CD4-positive, alpha-beta T cell treated with Interleukin-10 for 1 hour (primary cell): ENCODE measurements around the gene MOV10L1.
"Not testable (repeated sequence)": the region's sequence is repeated elsewhere in the genome, so short reads cannot be mapped to it uniquely, and the experiment has no call there.

Source experiments
- DNase-seq: peaks from one replicate; pipeline ENCODE4 v3.0.0-alpha.2; 2020

MOV10L1 gene

DNA sequence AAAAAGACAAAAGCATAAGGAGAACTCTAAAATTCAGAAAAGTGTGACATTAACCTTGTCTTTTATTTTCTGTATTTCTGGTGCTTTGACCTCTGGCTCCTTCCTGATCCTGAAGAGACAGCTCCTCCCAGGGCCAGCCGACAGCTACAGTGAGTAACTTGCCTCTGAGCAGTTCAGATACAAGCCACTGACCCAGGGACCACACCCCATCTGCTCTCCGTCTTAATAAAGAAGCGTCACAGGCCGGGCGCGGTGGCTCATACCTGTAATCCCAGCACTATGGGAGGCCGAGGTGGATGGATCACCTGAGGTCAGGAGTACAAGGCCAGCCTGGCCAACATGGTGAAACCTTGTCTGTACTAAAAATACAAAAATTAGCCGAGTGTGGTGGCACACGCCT is 11.0 kb upstream of the MOV10L1 start:
- DNase-seq = no peak

DNA sequence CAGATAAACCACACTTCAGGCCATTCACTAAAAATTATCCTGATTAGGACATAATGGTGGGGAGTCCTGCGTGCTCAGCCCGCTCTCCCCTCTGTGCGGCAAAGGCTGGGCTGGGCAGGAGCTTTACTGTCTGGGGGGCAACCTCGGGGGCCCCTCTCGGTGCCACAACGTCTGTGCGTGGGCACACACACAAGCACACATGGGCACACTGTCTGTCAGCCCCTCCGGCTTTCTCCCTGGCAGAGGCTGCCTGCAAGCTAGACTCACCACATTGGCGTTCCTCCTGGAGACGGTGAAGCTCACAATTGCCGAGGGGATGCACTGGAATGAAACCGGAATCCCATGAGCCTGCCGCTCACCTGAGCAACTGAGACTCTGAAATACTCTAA is 9.7 kb upstream of the MOV10L1 start:
- DNase-seq = no peak

DNA sequence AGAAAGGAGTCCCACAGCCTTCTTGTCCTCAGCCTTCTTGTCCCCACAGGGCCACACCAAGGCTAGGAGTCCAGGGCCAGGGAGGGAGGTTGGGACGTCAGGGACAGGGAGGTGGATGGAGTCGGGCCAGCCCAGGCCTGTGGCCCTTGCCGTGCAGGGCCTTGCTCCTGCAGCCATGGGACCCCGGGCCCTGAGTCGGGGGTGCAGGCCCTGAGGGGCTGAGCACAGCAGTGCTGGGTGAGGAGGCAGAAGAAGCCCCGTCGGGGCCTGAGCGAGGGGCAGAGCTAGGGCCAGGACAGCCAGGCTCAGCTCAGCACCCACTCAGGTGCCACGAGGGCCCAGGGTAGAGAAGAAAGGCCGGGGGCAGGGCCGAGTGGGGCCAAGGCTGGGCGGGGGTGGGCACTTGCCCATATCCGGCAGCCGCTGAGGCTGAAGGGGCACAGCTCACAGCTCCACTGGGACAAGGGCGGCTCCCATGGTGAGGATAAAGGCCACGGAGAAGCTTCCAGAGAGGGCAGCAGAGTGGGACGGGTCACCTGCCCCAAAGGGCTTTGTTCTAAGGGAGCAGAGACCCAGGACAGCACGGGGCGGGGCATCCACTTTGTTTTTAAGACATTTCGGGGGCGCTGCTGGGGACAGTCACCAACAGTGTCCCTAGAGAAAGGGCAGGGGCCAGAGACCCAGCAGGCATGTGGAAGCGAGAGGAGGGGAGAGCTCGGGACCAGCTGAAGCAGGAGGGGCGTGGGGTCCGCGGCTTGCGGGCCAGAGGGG is 8.2 kb upstream of the MOV10L1 start:
- no peak for DNase-seq

DNA sequence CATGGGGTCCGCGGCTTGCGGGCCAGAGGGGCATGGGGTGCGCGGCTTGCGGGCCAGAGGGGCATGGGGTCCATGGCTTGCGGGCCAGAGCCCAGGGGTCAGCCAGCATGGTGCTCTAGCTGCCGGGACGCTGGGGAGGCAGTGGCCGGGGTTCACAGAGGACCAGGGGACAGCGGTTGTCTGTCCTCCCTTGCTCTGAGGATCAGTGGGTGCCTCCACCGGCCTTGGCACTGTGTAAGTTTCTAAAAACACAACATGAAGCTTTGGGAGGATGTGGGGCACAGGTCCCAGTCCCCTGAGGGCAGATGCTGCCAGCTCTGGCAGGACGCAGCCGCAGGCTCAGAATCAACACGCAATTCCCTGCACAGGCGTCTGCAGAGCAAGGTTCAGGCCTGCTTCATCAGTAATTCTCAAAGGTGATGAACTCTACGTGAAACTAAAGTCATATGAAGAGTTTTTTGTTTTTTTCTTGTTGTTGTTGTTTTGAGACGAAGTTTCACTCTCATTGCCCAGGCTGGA is 7.5 kb upstream of the MOV10L1 start:
- DNase-seq = no peak

DNA sequence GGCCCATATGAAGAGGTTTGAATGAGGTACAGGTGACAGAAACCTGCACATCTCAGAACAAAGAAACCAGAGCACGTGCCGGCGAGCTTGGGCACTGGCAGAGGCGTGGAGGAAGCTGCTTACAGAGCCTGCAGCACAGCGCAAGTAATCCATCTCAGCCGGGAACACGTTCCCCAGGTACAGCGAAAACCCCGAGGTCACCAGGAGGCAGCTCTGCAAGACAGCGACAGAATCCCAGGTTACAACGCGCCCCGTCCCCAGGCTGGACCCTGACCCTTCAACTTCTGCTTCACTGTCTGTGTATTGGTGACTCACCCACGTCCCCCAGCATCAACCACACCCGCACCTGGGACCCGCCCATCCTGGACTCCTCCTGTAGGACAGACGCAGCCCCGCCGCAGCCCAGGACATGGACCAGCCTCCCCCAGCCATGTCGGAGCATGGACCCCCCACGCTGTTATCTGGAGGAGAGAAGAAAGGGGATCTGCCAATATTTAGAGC is 6.8 kb upstream of the MOV10L1 start:
- DNase-seq = no peak

DNA sequence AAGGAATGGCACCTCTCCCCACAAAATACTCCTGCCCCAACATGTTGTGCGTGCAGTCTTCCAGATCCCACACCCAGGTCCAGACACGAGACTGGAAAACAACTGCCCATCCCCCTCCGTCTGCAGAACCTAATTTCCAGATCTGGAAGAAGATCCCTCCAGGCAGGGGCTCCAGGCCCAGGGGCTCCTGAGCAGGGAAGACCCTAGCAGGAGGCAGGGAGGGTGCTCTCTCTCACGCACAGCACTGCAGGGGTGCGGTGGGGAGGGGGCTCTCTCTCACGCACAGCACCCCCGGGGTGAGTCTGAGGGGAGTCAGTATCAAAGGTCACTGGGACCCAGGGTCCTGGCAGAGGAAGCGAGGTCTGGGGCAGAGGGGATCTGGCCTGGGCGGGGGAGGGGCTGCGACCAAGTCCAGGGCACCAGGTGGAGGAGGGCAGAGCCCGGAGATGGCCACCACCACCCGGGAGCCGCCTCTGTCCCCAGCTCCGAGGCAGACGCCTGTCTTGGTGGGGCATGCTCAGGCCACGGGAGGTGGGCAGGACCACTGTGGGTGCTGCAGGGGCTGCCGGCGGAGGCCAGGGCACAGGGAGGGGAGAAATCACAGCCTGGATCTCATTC is 6.2 kb upstream of the MOV10L1 start:
- no peak for DNase-seq

DNA sequence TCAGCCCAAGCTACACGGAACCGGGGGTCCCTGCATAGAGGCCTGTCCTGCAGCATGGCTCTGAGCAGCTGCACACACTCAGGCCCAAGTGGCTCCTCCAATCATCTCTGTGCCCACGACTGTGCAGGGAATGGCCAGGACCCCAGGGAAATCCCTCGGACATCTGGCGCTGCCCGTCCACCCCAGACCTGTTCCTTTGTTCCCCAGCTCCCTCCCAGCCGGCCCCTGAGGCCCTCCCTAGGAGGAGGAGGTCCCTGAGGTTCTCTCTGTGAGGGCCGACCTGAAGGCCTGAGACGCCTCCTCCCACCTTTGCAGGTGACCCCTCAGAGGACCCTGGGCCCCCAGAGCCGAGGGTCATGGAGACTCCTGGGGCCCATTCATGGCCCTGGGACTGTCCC is 5.7 kb upstream of the MOV10L1 start:
- no peak for DNase-seq

DNA sequence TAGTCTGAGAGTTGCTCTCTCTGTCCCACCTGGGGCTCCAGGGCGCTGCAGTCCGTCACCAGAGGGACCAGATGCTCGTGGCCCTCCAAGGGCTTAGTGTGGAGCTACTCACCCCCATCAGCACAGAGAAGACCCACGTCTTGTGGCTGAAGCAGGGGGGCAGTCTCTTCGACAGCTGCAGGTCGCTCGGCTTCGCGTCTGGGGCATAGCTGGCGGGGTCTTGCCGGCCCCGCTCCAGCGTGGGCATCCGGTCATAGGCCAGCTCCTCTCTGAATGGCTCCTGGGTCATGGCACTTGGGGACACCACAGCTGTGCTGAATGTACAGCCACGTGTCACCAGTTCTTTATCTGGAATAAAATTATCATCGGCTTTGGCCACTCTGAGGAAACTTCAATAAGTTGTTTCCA is 5.2 kb upstream of the MOV10L1 start:
- no peak for DNase-seq

DNA sequence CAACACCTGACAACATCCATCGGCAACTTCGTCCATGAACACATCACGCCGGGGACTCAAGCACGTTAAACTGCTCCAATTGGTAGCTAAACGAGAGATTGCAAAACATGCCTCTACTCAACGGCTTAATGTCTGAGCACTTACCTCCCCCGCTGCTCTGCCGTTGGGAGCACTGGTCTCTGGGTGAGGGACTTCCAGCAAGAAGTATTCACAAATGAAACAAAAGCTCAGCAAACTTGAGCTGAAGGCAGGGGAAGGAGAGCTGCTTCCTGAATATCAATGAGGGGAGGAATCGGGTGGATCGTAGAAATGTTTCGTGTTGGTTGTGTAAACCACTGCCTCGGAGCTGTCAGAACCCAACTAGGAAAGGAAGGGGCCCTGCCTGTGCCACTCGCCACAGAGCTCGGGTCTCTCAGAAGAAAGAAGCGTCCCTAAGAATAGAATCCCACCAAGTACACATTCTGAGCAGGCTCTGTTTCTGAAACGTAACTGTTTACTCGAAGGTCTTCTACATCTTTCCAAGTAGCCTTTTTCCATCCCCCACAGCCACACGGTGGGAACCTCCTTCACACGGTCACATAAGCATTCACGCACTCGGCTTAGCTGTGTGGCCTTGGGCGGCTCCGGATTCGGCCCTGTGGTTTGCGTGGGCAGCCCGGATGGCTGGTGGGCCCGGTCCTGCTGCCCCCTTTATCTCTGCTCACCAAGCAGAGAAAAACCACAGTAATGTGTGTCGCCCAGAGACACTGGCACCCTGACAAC is 4.4 kb upstream of the MOV10L1 start, which contains the start of gene MLC1:
MLC1 (minus strand) TSS at position 216 of the 762 bp plus-strand sequence. CDS start 524 bp downstream, outside the sequence.
- DNase-seq = peak; percentile 13

DNA sequence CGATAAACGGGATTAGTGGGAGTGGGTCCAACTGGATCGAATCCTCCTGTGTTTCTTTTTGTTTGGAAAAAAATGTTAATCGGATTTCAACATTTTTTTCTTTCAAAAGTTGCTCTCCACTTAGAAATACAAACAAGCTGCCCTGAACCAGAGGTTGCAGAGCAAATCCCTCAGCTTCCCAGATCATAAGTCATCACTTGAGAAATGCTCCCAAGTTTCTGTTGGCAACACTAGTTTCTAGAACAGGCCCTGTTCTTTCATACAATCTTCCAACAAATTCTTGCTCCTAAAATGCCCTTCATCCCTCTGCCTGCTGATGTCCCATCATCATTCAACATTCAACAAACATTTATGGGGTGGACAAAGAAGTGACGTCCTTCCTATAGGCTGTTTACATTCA is 3.3 kb upstream of the MOV10L1 start:
- no peak for DNase-seq

DNA sequence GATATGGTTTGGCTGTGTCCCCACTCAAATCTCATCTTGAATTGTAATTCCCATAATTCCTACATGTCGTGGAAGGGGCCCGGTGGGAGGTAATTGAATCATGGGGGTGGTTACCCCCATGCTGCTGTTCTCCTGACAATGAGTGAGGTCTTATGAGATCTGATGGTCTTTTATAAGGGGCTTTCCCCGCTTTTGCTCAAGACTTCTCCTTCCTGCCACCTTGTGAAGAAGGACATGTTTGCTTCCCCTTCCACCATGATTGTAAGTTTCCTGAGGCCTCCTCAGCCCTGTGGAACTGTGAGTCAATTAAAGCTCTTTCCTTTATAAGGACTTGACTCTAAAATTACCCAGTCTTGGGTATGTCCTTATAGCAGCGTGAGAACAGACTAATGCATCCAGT is 2.8 kb upstream of the MOV10L1 start:
- DNase-seq = not testable (repeated sequence)

DNA sequence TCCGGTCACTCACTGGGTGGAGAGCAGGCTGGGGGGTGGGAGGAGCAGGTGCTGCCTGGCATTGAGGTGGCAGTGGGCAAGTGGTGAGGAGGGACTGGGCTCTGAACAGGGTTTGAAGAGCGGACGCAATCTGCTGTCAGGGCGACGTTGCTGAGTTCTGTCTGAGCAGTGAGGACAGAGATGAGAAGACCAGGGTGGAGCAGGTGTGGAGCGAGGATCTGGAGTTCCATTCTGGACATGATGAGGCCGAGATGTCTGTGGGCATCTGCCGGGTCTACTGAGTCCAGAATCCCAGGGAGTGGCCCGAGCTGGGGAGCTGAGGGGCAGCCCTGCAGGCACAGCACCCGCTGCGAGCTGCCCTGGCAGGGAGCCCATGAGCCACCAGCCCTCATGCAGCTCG is 2.2 kb upstream of the MOV10L1 start:
- no peak for DNase-seq

DNA sequence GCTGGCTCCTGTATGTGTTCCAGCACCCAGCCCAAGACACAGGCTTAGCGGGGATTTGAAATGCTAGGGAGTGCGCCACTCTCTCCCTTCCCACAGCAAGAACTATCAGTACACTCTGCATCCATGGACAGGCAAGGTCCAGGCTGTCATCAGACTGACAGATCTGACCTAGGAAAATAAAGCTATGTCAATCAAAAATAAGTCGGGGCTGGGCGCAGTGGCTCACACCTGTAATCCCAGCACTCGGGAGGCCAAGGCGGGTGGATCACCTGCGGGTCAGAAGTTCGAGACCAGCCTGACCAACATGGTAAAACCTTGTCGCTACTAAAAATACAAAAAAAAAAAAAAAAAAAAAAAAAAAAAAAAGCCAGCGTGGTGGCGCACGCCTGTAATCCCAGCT is 1.7 kb upstream of the MOV10L1 start:
- DNase-seq = no peak

DNA sequence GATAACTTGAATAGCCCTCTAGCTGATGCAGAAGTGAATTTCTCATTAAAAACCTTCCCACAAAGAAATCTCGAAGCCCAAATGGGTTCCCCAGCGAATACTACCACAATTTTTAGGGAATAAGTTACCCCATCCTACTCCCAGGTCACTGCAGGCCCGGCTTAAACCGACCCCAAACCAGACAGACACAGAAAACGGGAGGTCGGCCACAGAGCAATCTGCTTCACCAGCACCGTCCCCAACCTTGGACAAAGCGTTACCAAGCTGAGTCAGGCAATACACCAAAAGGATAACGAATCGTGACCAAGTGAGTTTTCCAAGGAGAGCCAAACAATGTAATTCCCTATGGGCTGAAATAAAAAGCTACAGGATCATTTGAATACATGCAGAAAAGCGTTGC is 575 bp upstream of the MOV10L1 start:
- DNase-seq = no peak

DNA sequence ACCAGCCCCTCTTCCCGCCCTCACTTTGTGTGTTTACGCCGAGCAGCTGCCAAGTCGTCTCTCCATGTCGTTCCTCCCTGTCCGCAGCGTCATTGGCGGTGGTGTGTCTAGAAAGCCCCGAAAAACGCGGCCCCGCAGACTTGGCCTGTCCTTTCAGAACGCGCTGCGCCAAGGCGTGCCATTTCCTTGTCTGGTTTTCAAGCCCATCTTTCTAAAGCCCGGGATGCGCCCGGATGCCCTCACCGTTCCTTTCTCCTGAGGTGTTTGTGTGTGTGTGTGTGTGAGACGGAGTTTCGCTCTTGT is 557 bp downstream of the MOV10L1 start:
- no peak for DNase-seq

DNA sequence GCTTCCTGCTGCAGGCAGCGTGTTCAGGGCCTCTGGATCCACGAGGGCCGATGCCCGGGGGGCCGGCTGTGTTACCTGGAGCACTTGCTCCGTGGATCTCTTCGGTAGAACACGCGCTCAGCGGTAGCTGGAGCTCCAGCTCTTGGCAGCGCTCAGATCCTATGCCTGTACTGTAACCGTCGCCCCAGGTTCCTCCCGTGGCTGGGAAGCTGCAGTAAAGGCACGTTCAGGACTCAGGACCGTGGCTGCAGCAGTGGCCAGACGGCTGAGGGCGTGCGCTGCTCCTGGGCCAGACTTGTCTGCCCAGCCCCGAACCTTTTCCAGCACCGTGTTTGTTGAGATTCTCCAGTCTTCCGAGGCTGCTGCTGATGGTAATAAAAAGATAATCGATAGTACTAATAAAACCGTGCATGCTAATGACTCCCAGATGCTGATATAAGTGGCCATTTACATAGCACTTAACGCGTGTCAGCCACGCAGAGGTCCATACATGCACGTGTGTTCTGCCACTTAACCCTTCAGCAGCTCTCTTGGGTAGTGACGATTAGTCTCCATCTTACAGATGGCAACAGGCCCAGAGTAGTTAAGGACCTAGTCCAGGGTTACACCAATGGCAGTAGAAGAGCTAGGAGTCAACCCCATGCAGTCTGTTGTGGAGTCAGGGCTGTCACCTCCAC is 1.4 kb downstream of the MOV10L1 start:
- DNase-seq = no peak

DNA sequence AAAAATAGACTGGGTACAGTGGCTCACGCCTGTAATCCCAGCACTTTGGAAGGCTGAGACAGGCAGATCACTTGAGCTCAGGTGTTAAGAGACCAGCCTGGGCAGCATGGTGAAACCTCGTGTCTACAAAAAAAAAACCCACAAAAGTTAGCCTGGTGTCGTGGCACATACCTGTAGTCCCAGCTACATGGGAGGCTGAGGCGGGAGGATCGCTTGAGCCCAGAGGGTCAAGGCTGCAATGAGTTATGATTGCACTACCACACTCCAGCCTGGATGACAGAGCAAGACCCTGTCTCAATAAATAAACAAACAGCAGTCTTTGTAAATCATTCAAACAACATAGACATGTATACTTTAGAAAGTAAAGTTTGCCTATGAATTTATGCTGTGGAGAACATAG is 2.5 kb downstream of the MOV10L1 start:
- no peak for DNase-seq

DNA sequence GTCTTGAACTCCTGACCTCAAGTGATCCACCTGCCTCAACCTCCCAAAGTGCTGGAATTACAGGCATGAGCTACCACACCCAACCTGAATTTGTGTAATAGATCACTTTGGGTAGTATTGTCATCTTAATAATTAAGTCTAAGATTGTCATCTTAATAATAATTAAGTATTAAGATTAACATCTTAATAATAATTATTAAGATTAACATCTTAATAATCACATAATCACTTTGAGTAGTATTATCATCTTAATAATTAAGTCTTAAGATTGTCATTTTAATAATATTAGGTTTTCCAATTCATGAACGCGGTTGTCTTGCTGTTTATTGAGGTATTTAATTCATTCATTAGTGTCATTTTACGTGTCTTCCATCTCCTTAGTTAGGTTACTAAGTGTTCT is 8.2 kb downstream of the MOV10L1 start:
- no peak for DNase-seq

DNA sequence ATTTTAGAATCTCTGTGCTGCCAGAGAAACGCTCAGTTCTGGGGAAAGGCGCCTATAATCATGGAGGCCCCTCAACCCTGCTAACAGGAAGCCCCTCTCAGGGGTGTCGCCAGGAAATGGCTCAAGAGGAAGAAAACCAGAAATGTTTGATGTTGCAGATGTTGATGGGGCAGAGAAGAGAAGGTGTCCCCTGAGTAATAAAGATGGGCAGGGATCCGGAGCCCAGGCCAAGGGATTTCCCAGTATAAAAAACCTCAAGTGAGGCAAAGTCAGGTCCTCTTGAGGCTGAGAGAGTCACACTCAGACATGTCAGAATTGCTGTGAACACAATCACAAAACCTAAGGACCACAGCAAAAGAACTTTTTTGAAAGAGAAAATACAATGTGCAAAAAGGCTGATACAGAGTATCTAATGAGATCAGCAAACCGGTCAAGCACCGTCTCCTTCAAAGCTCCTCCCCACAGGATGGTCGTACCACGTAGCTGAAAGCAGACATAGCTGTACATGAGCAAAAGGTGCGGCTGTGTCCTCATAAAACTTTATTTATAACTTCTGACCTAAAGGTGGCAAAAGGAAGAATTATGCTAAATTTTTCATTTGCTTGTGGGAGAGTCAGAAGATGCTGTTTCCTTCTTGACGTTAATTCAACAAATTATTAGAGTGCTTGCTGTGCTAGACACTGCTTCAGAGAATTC is 12.2 kb downstream of the MOV10L1 start:
- DNase-seq = no peak

DNA sequence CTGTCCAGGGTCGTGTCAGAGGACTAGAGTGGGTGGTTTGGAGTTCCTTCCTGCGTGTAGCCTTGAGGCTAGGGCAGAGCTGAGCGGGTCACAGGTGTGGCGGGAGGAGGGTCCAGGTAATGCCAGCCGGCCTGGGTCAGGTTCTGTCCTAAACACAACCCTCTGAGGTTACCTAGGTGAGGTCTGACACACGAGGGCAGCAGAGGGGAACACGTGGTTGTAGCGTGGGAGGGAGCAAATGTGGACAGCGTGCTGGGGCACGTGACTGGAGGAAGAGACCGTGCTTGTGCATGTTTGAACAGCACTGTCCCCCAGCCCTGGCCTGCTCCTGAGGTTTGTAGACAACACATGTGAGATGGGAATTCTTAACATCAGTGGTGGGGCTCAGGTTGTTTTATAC is 13.1 kb downstream of the MOV10L1 start:
- DNase-seq = no peak

DNA sequence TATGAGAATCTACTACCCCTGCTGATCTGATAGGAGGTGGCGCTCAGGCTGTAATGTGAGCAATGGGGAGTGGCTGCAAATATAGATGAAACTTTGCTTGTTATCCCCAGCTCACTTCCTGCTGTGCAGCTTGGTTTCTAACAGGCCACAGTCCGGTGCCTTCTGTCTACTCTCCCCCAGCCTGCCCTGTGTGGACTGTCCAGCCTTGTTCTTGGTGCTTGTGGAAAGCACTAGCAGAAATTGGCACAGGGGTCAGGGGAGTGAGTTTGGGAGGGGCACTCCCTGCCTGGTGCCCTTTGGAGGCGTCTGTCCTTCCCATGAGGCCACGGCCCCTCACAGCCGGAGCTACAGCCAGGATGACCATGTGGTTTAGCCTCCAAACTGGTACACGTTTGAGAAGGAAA is 14.3 kb downstream of the MOV10L1 start:
- no peak for DNase-seq
